ENCODE results near the gene DDAH1.
A peak's percentile ranks its signal among the peaks of the same experiment; 100 is the strongest.

The DDAH1 gene

GRCh38 chr1:85393490-85393889 lies 71.5 kb downstream of the DDAH1 start:
- DNase-seq (ENCODE audit: low spot score), result no peak

GRCh38 chr1:85388416-85388815 lies 76.5 kb downstream of the DDAH1 start:
- no peak for DNase-seq (ENCODE audit: low spot score)

- no peak for DNase-seq (ENCODE audit: low spot score)
These were observed 77.2 kb downstream of the DDAH1 start for GRCh38 chr1:85387781-85388180.

GRCh38 chr1:85386068-85386722 lies 78.8 kb downstream of the DDAH1 start:
- DNase-seq (ENCODE audit: low spot score), result no peak

- DNase-seq (ENCODE audit: low spot score), result no peak
These were observed 85.5 kb downstream of the DDAH1 start for GRCh38 chr1:85379203-85380136.

- no peak for DNase-seq (ENCODE audit: low spot score)
These were observed 86.4 kb downstream of the DDAH1 start for GRCh38 chr1:85378534-85378933.

- DNase-seq (ENCODE audit: low spot score), result no peak
These were observed 88.6 kb downstream of the DDAH1 start for GRCh38 chr1:85376356-85376755.

GRCh38 chr1:85375493-85375892 lies 89.5 kb downstream of the DDAH1 start:
- DNase-seq (ENCODE audit: low spot score), result no peak

- no peak for DNase-seq (ENCODE audit: low spot score)
These were observed 90.8 kb downstream of the DDAH1 start for GRCh38 chr1:85374160-85374559.

- DNase-seq (ENCODE audit: low spot score), result no peak
These were observed 91.6 kb downstream of the DDAH1 start for GRCh38 chr1:85373378-85373708.

GRCh38 chr1:85372683-85373377 lies 92.1 kb downstream of the DDAH1 start:
- no peak for DNase-seq (ENCODE audit: low spot score)

GRCh38 chr1:85371021-85371420 lies 93.9 kb downstream of the DDAH1 start:
- DNase-seq (ENCODE audit: low spot score), result no peak

- DNase-seq (ENCODE audit: low spot score), result no peak
These were observed 96.7 kb downstream of the DDAH1 start for GRCh38 chr1:85368073-85368770.

- no peak for DNase-seq (ENCODE audit: low spot score)
These were observed 98.4 kb downstream of the DDAH1 start for GRCh38 chr1:85366391-85367170.

- no peak for DNase-seq (ENCODE audit: low spot score)
These were observed 99.1 kb downstream of the DDAH1 start for GRCh38 chr1:85365851-85366250.

GRCh38 chr1:85363521-85363920 lies 101.4 kb downstream of the DDAH1 start:
- DNase-seq (ENCODE audit: low spot score), result no peak

GRCh38 chr1:85363092-85363491 lies 101.9 kb downstream of the DDAH1 start:
- no peak for DNase-seq (ENCODE audit: low spot score)

GRCh38 chr1:85361606-85362296 lies 103.2 kb downstream of the DDAH1 start:
- no peak for DNase-seq (ENCODE audit: low spot score)

- peak; percentile 73 for DNase-seq (ENCODE audit: low spot score)
These were observed 104.0 kb downstream of the DDAH1 start for GRCh38 chr1:85360730-85361493.

Data from cerebellar cortex (tissue), 1 donor.